B cell (primary cell): ENCODE measurements around the gene THSD4. TPM values are rescaled to one million over a fixed set of nuclear protein-coding genes. Genes with fewer than 3 reads are reported as not detected.

Experiments
- ATAC-seq: fragments of 200-7000 bp; cut with Tn5 transposase; one replicate; pipeline ENCODE4 v1.10.0; 2021; ENCODE audit warnings: low read depth, mild to moderate bottlenecking, moderate number of reproducible peaks, moderate library complexity
- CTCF ChIA-PET: fragments of 350-600 bp; sonication (Branson Sonifier 250); formaldehyde crosslinking; loops from one replicate; lab custom pipeline; 2021; ENCODE audit warnings: antibody characterized with exemption, inconsistent platforms; lab: Charles Lee
- POLR2A ChIA-PET: fragments of 350-600 bp; sonication (Branson Sonifier 250); formaldehyde crosslinking; loops from one replicate; lab custom pipeline; 2021; ENCODE audit warnings: antibody characterized with exemption; lab: Charles Lee
- DNase-seq: peaks from one replicate; pipeline ENCODE4 v3.0.0; 2013
- H2AFZ ChIP-seq: 2 replicates; pipeline ENCODE4 v1.6.1; 2012; ENCODE audit warnings: mild to moderate bottlenecking, low read depth, low read length; ENCODE audit not compliant: insufficient read depth, poor library complexity, severe bottlenecking
- H3K27ac ChIP-seq, 2 donors: 1 replicate in 1 of 2; 2 replicates in 1 of 2; pipeline ENCODE4 v1.5.1; 2012 to 2013; ENCODE audit warnings: low read length in 2 of 2, mild to moderate bottlenecking in 2 of 2, moderate library complexity in 1 of 2
- H3K27me3 ChIP-seq, 4 experiments: fragments of 200-600 bp in 1 of 4; sonication (generic) in 1 of 4; replicated peaks in 1 of 4; 1 replicate in 2 of 4; 2 replicates in 2 of 4; pipeline versions ENCODE4 v1.6.1 to v1.7.0; 2013 to 2016; ENCODE audit warnings: low read length in 3 of 4, mild to moderate bottlenecking in 2 of 4, mixed read lengths in 1 of 4, moderate library complexity in 1 of 4; ENCODE audit not compliant: insufficient read depth in 4 of 4, control insufficient read depth in 3 of 4; ENCODE audit errors: control extremely low read depth in 1 of 4
- H3K36me3 ChIP-seq, 2 experiments: replicated peaks in 1 of 2; 1 replicate in 1 of 2; 2 replicates in 1 of 2; pipeline versions ENCODE4 v1.6.1 to v1.7.1; 2013; ENCODE audit warnings: low read length in 1 of 2; ENCODE audit not compliant: insufficient read depth in 2 of 2, control insufficient read depth in 1 of 2; ENCODE audit errors: control extremely low read depth in 1 of 2, extremely low read depth in 1 of 2
- H3K4me1 ChIP-seq, 2 donors: fragments of 200-600 bp in 1 of 2; sonication (generic) in 1 of 2; 1 replicate in 1 of 2; 2 replicates in 1 of 2; pipeline versions ENCODE4 v1.5.1 to v1.6.1; 2013 to 2017; ENCODE audit warnings: low read length in 2 of 2; ENCODE audit not compliant: control insufficient read depth in 2 of 2, insufficient read depth in 2 of 2
- H3K4me2 ChIP-seq: replicated peaks from 2 replicates; pipeline ENCODE3; 2012; ENCODE audit warnings: mild to moderate bottlenecking, low read depth, low read length; ENCODE audit not compliant: poor library complexity, severe bottlenecking
- H3K4me3 ChIP-seq, 5 experiments: fragments of 200-600 bp in 1 of 5; sonication (generic) in 1 of 5; 1 replicate in 3 of 5; 2 replicates in 2 of 5; pipeline versions ENCODE4 v1.5.1 to v1.7.0; 2011 to 2016; ENCODE audit warnings: low read length in 4 of 5, mild to moderate bottlenecking in 4 of 5, low read depth in 2 of 5, control low read depth in 1 of 5, moderate library complexity in 1 of 5; ENCODE audit not compliant: insufficient read depth in 1 of 5; ENCODE audit errors: control extremely low read depth in 1 of 5, extremely low read depth in 1 of 5
- H3K79me2 ChIP-seq: fragments of 200-600 bp; sonication (generic); one replicate; pipeline ENCODE4 v1.6.0; 2016; ENCODE audit warnings: low read length; ENCODE audit not compliant: control insufficient read depth, insufficient read depth
- H3K9ac ChIP-seq: fragments of 200-600 bp; sonication (generic); 2 replicates; pipeline ENCODE4 v1.6.1; 2017; ENCODE audit warnings: mild to moderate bottlenecking, low read length, moderate library complexity
- H3K9me3 ChIP-seq, 3 donors: one replicate each; pipeline versions ENCODE4 v1.6.1 to v1.7.1; 2013; ENCODE audit warnings: low read length in 2 of 3; ENCODE audit not compliant: control insufficient read depth in 2 of 3, insufficient read depth in 1 of 3; ENCODE audit errors: control extremely low read depth in 1 of 3
- H4K20me1 ChIP-seq: 2 replicates; pipeline ENCODE4 v1.6.0; 2012; ENCODE audit warnings: mild to moderate bottlenecking, low read length; ENCODE audit not compliant: insufficient read depth, control insufficient read depth, poor library complexity, severe bottlenecking
- H3K27ac Mint-ChIP-seq: one replicate; pipeline ENCODE4 v1.8.0; 2021; ENCODE audit warnings: mixed read lengths
- H3K27me3 Mint-ChIP-seq: one replicate; pipeline ENCODE4 v1.8.0; 2021; ENCODE audit warnings: mixed read lengths
- H3K4me1 Mint-ChIP-seq: one replicate; pipeline ENCODE4 v1.8.0; 2021; ENCODE audit warnings: mixed read lengths
- H3K4me3 Mint-ChIP-seq: one replicate; pipeline ENCODE4 v1.8.0; 2021; ENCODE audit warnings: mixed read lengths
- H3K9me3 Mint-ChIP-seq: one replicate; pipeline ENCODE4 v1.8.0; 2022; ENCODE audit warnings: mixed read lengths; ENCODE audit not compliant: insufficient read depth
- EZH2 ChIP-seq: IDR thresholded peaks from 2 replicates; pipeline ENCODE4 v1.6.1; 2012; ENCODE audit warnings: borderline replicate concordance, low read depth, mild to moderate bottlenecking, moderate library complexity, low read length; ENCODE audit not compliant: insufficient read depth, poor library complexity, severe bottlenecking
- WGBS: methylation state at CpG from one replicate; pipeline ENCODE4 v1.1.5; 2013; ENCODE audit warnings: missing lambda C conversion rate; ENCODE audit not compliant: insufficient coverage; 5-methylcytosine and 5-hydroxymethylcytosine counted together
- intact Hi-C: fragments of 100-400 bp; cut with micrococcal nuclease; formaldehyde crosslinking; loops from one replicate; pipeline ENCODE4 v1.10.0; 2022
- polyA plus RNA-seq: library from polyadenylated mRNA; depleted of rRNA; stranded (reverse); fragments of >200 nt; gene quantifications from 2 replicates; pipeline ENCODE4 v1.2.3, GENCODE V29; 2012
- total RNA-seq, 2 donors: library from RNA; stranded (reverse); fragments of 120-200 nt in 1 of 2; gene quantifications; 1 replicate in 1 of 2; 2 replicates in 1 of 2; pipeline versions ENCODE4 v1.2.3 to v1.2.4, GENCODE V29; 2013 to 2022
- TF ChIP-seq, protein P1 (sequence below): fragments of 200-600 bp; IDR thresholded peaks from one replicate; pipeline ENCODE4 v1.8.0; 2022; ENCODE audit warnings: antibody characterized with exemption, mild to moderate bottlenecking

THSD4 gene
- total and polyA plus RNA-seq, 2 donors (not counting 1 experiment from before 2014, with no cell fraction given): not detected

DNA sequence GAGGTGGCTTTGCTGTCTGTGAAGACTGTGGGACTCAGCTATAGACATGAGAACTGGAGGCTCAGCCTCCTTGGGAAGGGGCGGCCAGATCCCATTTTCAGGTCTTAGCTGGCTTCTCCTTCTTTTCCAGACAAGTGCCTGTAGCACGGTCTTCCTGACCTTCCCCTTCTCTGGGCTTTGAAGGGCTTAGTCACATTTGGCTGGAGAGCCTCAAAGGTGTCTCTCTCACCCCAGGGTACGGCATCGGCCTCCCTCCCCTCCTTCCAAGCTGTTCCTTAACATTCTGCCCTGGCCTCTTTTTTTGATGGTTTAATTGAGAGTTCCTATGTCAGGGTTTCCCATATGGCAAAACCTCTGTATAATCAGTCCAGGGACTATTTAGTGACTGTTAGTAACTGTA is 242.7 kb downstream of the THSD4 start:
- no peak overlapping the region for H3K4me3 ChIP-seq
- no peaks in the 10 kb centered on the region for H3K4me1 ChIP-seq
- ChIA-PET CTCF (no interaction called here), POLR2A (no interaction called here)
- no peaks in the 10 kb centered on the region for H3K36me3 ChIP-seq
- Mint-ChIP-seq H3K4me1 (no peaks in the 10 kb centered on the region), H3K27me3 (peaks cover 10% of the 10 kb centered on the region), H3K9me3 (no peaks in the 10 kb centered on the region), H3K27ac (no peak overlapping the region), H3K4me3 (no peak overlapping the region)
- no peak overlapping the region for H3K27ac ChIP-seq
- WGBS: 88% methylated on average over 2 of the region's 4 CpGs
- TF ChIP-seq, protein P1, sequence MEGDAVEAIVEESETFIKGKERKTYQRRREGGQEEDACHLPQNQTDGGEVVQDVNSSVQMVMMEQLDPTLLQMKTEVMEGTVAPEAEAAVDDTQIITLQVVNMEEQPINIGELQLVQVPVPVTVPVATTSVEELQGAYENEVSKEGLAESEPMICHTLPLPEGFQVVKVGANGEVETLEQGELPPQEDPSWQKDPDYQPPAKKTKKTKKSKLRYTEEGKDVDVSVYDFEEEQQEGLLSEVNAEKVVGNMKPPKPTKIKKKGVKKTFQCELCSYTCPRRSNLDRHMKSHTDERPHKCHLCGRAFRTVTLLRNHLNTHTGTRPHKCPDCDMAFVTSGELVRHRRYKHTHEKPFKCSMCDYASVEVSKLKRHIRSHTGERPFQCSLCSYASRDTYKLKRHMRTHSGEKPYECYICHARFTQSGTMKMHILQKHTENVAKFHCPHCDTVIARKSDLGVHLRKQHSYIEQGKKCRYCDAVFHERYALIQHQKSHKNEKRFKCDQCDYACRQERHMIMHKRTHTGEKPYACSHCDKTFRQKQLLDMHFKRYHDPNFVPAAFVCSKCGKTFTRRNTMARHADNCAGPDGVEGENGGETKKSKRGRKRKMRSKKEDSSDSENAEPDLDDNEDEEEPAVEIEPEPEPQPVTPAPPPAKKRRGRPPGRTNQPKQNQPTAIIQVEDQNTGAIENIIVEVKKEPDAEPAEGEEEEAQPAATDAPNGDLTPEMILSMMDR: no peak
- no peak for TF ChIP-seq EZH2
- H3K9me3 ChIP-seq: peaks cover 0 to 4% (median 0%) of the 10 kb centered on the region in 3 donors
- intact Hi-C loops: no loop called here
- no peak overlapping the region for H2AFZ ChIP-seq
- DNase-seq: no peak
- no peaks in the 10 kb centered on the region for H3K27me3 ChIP-seq
- H4K20me1 ChIP-seq: no peaks in the 10 kb centered on the region
- no peak overlapping the region for H3K9ac ChIP-seq
- H3K4me2 ChIP-seq: no peak overlapping the region
- ATAC-seq: no peak
- no peaks in the 10 kb centered on the region for H3K79me2 ChIP-seq

DNA sequence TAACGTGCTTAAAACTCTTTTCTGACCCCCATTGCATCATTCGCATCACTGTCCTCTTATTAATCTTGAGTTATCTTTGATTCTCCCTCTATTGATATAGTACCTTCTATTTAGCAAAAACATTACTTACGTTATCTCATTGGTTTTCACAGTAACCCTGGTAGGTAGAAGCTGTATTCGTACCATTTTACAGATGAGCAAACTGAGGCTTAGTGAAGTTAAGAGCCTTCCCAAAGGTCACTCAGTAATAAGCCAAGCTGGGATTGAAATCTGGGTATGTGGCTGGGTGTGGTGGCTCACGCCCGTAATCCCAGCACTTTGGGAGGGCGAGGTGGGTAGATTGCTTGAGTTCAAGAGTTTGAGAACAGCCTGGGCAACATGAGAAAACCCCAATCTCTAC is 244.0 kb downstream of the THSD4 start:
- DNase-seq (no peak), ATAC-seq (no peak)
- no peaks in the 10 kb centered on the region for H3K79me2 ChIP-seq
- H4K20me1 ChIP-seq: no peaks in the 10 kb centered on the region
- H3K4me2 ChIP-seq: no peak overlapping the region
- intact Hi-C loops: no loop called here
- peaks cover 0 to 4% (median 0%) of the 10 kb centered on the region in 3 donors for H3K9me3 ChIP-seq
- H3K27ac ChIP-seq: no peak overlapping the region
- H3K27me3 ChIP-seq: no peaks in the 10 kb centered on the region
- H3K4me3 Mint-ChIP-seq: no peak overlapping the region
- POLR2A ChIA-PET: no interaction called here
- no peaks in the 10 kb centered on the region for H3K4me1 ChIP-seq
- CTCF ChIA-PET: no interaction called here
- H3K9ac ChIP-seq: no peak overlapping the region
- H3K9me3 Mint-ChIP-seq: no peaks in the 10 kb centered on the region
- H3K36me3 ChIP-seq: no peaks in the 10 kb centered on the region
- H3K4me1 Mint-ChIP-seq: no peaks in the 10 kb centered on the region
- TF ChIP-seq EZH2: no peak
- TF ChIP-seq, protein P1: no peak
- H3K27me3 Mint-ChIP-seq: peaks cover 8% of the 10 kb centered on the region
- no peak overlapping the region for H3K4me3 ChIP-seq
- H2AFZ ChIP-seq: no peak overlapping the region
- H3K27ac Mint-ChIP-seq: no peak overlapping the region
- WGBS: 100% methylated on average over 1 of the region's 7 CpGs
